ENCODE data around the gene FGF8.

Gene FGF8

DNA sequence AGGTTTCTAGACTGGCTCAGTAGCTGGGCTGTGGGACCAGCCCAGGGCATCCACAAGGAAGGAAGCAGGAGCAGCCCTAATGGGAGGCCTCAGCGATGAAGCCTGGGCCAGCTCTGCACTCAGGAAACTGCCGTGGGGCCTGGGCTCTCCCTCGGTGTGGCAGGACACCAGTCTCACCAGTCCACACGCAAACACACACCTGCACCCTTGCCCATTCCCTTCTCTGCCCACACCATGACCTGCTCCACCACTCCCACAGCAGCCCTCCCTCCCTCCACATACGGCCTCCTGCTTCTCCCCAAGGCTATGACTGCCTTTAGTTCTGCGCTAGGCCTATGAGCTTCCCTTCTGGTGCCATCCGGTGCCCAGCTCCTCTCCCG is 7.1 kb downstream of the FGF8 start:
- no peak for DNase-seq

DNA sequence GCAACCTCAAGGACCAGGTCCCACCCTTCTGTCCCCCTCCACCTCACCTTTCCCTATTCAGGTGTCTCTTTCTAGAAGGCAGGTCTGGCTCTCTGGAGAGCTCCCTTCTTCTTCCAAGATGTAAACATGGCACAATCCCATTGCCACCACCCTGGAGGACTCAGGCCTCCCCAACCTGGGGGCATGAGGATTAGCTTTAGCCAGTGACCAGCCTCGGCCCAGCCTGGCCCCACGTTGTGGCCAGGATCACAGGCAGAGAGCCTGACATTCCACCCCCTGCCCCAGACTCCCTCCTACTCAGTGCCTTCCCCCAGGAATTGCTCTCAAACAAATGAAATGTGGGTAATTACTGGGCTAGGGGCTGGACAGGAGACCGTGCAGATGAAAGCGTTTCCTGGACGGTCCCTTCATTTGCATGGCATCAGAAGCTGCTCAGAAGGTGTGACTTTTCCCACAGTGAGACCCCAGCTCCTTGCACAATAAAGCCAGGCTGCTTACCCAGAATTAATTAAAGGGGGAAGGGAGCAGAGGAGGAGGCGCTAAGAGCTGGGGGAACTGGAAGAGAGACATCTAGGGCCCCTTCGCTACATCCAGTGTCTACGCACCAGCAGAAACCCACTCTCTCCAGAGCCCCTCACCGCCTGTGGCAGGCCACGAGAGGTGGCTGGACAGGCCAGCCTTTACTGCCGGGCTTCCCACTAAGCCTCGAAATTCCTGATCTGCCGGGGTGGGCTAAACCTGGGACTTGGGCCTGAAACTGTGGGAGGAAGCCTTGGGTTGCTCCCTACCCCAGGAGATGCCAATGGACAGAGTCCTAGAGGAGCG is 7.7 kb downstream of the FGF8 start:
- DNase-seq = no peak

DNA sequence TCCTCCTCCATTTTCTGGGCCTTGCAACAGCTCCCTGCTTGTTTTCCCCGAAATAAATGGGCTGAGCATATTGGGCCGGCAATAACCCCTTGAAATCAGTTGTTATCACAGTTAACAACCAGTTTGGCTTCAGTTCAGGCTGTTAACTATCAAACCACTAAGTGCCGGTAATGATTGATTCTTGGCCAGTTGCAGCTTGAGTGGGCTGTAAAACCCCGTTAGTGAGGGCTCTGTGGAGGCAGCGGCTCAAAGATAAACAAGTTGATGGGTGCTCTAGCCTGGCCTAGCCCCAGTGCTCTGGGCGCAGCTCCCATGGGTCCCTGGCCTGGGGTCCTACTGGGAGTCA is 8.3 kb downstream of the FGF8 start:
- no peak for DNase-seq

DNA sequence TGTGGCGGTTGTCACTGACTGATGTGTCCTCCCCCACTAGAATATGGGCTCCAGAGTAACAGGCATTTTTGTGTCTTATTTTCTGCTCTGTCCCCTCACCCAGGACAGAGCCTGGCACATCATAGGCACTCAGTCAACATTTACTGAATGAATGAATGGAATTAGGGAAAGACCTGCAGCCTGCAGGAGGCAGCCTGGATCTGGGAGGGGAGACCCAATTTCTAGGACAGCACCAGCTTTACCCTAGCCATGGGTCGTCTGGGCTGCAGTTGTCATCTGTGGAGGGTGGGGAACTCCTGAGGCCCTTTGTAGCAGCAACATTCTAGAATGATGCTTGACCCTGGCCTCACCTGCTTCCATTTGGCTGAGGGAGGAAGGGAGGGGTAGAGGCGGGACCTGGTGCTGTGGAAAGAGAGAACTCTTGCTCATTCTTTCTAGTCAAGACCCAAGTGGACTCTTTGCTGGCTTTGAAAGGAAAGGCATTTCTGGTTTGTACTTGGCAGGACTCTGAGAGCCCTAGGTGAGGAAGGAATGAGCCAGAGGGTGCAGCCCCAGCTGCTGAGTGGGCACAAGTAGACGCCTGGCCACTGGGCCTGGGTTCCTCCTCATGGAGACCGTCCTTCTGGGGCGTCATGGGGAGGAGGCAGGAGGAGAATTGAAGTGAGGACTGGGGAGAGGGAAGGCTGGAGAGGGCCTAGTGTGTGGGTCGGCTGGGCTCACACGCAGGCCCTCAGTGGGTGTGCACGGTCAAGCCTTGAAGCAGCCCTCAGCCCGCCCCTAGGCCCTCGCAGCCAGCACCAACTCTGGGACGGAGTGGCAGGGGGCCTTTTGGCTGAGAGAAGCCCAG is 8.9 kb downstream of the FGF8 start:
- no peak for DNase-seq

DNA sequence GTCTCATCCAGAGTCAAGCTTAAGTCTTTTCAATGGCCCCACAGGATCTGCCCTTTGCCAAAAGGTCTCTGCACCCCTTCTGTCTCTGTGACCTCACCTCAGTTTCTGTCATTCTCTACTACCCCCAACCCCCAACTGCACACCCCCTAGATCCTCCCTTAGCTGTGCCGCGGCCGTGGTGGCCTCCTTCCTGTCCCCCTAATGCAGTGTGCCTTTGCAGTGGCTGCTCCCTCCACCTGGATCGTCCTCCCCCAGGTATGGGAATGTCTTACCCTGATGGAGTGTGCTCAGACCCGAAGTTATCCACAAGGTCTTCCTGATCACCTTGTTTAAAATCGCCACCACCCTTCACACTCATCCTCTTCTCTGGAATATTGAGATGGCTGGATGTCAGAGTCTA is 9.6 kb downstream of the FGF8 start:
- DNase-seq = no peak

DNA sequence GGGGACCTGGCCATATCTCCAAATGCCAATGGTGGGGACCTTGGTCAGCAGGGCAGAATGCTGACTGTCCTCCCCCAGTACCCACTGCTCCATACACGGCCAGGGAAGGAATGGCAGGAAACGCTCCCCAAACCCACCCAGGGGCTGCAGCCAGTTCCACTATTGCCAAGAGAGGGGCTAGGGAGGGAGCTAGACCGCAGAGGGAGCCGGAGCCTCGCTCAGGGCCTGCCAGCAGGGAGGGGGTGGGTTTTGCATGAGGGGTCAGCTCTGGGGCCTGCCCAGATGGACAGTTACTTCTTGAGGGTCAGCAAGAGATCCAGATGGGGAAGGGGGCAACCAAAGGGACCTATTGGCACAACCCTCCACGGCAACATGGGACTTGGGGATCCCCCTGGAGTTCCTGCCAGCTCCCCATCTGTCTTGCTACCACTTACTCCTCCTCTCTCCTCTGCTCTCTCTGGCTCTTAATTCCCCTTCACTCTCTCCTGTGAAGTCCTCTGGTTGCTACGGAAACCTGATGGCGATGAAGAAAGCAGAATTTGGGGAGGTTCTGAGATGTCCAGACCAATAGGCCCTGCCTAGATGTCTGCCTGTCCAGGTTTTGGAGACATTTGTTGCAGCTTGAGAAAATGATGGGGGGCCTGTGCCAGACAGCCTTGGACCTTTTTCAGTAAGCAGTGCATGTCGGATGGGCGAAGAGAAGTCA is 12.6 kb downstream of the FGF8 start:
- DNase-seq = no peak

DNA sequence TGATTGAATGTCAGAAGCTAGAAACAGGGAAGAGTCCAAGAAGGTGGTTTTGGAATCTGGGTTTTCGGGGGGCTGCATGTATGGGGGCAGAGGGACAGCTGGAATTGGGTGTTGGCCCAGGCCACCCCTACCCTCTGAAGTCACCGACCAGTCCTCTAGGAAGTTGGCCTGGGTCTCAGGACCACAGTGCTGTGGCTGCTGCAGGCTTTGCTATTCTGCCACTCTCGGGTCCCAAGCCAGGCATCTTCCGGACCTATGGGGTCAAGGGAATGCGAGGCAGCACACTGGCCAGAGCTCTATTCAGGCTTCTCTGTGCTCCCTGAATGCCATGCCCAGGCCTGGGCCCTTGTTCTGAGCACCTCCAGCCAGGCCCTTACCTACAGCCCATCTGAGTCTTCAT is 13.2 kb downstream of the FGF8 start:
- DNase-seq = no peak

DNA sequence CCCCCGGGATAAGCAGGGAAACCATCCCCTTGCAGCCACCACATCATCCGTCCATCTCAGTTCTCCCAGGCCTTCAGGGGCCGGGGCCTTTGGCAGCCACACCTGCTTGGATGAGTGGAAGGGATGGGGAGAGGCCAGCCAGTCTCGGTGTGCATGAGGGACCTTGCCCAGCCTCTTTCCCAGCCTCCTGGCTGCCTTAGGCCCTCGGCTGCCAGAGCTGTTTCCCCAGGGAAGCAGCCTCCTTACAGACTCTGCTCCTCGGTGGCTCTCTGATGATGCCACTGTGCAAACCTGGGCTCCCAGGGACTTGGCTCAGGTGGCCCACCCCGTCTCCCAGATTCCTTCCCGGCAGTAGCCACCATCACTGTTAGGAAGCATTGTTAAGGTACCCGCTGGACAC is 14.7 kb downstream of the FGF8 start:
- DNase-seq = no peak

DNA sequence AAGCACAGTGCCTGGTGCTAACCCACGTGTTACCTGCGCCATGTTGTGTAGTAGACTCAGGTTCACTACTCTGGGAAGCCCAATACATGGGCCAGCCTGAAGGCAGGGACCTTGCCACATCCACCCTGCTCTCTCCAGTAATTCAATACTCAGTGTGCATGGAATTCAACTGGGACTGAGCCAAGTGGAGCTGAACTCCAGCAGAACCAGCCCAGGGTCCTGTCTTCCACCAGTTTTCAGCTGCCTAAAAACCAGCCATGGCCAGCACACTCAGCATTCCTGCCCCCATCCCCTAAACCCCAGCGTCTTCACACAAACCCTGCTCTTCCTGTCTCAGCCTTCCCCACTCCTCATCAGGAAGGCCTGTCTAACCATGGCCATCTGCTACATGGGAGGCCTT is 15.4 kb downstream of the FGF8 start:
- DNase-seq = no peak

DNA sequence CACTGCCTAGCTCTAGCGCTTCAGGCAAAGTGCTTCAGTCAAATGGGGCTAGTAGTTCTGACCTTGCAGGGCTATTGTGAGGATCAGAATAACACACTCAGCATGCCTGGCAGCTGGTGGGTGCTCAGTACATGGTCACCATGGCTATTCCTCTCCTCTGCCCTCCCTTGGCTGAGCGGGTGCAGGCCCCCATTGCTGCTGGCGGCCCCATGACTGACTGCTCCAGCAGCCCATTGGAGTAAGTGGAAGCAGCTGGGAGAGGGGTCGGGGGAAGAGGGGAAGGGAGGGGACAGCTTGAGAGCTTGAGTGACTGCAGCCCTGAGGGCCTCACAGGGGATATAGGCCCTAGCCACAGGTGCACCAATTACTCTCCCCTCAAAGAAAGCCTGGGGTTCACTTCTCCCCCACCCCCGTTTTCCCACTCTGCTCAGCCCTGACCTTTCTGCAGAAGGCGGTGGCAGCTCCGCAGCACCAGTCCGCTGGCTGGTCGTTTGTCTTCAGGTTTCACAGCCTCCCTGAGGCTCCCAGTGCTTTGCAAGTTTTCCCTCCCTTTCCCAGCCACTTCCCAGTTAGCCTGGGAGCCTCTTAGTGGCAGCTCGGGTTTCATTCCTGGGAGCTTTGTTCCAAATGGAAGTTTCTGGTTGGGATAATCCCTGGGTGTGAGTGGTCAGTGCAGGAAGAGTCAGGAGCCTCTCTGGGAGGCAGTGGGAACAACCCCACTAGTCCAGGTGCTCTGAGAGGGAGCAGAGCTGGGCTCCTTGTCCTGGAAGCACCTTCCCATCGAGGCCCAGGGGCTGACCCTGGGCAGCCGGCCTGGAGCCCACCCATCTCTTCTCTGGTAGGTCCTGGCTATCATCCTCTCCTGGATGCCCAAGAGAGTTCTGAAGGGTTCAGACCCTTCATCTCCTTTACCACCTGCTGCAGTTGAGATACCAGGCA is 16.3 kb downstream of the FGF8 start:
- DNase-seq = no peak

DNA sequence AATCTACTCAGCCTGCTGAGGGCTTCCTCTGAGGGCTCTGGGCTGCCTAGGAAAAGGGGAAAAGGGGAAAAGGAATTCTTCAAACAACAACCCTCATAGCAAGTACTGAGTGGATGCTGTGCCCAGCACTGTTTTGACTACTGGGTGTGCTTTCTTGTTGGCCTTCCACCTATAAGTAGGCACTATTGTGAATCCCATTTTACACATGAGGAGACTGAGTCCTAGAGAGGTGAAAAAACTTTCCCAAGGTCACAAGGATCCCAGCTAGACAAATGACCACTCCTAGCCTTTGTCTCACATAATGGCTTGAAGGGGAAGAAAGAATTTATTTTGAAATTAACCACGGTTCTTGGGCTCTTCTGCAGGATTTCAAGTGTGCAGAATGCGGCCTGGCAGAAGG is 17.1 kb downstream of the FGF8 start:
- no peak for DNase-seq

DNA sequence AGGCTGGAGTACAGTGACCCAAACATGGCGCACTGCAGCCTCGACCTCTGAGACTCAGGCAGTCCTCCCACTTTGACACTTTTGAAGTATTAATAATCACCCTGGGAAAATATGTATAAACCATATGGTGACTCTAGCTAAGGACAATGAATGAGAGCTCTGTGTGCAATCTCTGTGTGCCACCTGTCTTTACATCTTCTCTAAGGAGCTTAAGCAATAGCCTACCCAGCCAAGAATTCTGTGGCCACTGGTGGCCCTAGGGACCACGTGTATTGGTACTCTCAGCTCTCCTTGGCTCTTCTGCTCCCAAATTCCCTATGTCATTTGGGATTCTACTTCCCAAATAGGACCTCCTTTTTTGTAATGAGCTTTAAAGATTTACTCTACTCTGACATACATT is 23.7 kb downstream of the FGF8 start:
- DNase-seq = no peak

DNA sequence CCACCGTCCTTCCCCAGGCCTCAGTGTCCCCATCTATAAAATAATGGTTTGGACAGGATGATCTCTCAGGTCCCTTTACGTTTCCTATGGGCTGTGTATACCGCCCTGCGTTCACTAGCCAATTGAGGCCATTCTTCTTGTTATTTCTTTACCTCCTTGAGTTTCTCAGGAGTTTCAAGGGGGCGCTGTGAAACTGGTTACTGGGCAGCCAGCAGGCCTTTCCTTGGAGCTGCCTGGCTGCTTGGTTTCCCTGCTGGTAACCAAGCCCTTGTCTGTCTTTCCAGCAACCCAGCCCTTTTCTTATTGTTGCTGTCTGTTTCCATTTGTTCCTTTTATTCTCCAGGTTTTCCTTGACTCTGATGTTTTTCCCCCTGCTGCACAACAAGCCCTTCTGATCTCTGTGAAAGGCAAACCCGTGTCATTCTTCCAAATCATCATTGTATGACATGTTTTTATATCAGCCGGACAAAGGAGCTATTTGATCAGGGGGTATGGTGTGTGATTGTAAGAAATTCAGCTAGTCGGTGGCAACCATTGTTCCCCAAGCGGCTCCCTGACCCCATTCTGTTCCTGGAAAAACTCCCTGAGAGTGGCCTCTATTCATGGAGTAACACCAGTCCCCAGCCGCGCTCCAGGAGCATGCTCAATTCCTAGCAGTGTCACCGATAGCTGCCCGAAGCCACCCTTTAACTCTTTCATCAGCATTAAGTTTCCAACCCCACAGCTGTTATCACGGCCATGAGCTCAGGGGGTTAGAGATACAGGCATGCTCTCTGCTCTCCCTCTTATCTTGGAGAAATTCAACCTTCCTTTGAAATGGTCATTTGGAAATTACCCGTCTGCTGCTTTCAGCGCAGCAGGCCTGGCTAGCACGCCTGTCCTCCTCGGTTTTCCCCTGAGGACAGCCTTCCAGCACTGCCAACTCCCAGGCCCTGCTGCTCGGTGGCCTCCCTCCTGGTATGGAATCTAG is 26.6 kb downstream of the FGF8 start:
- no peak for DNase-seq

DNA sequence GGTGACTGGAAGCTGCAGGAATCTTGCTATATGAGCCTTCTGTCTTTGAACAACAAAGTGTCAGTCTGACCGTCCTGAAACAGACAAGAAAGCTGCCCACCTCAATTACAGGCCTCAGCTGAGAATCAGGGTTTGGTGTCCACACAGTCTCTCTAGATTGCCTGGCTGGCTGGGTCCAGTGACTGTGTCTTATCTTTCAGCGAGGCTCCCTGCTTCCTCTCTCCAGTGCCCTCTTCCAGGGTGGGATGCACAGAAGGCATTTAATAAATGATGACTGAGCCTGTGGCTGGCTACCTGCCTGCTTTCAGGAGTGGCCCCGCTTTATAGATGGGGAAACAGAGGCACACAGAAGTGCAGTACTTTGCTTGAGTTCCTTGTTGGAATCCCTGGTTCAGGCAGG is 27.4 kb downstream of the FGF8 start:
- DNase-seq = no peak

DNA sequence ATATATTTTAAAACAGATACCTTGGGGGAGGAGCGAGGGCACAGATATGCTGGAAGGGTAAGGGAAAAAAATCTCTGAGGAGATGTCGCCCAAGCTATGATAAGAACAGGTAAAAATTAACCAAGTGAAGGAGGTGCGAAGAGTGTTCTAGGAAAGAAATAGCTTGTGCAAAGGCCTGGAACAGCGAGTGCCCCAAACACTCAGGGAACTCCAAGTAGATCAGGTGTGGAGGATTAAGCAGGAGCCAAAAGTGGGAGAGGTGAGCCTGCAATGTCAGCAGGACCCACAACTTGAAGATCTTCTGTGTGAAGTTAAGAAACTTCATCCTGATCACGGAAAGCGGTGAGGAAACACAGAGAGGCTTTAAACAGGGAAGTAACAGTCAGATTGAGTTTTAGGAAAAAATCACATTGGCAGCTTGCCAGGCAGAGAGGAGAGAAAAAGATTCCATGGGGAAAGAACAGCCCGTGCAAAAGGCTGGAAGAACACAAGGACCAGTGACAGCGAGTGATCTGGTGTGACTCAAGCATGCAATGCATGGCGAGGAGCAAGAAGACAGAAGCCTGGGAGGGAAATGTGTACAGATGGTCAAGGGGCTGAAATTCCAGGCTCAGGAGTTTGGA is 30.7 kb downstream of the FGF8 start:
- no peak for DNase-seq

DNA sequence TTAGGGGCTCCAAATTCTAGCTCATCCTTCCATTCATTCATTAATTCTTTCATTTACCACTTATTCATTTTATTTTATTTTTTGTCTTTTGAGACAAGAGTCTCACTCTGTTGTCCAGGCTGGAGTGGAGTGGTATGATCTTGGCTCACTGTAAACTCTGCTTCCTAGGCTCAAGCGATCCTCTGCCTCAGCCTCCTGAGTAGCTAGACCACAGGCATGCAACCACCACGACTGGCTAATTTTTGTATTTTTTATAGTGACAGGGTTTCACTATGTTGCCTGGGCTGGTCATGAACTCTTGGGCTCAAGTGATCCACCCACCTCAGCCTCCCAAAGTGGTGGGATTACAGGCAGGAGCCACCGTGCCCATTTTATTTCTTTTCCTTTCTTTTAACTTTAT is 31.6 kb downstream of the FGF8 start:
- DNase-seq = no peak

DNA sequence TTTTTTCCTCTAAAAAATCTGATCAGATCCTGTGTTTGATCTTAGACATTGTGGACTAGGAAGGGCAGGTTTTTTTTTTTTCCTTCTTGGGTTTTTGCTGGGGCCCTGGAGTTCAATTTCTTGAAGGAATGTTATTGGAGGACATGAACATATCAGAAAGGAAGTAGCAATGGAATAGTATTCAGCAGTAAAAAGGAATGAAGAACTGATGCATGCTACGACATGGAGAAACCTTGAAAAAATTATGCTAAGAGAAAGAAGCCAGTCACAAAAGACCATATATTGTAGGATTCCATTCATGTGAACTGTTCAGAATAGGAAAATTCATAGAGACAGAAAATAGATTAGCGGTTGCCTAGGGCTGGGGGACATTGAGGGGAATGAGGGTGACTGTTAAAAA is 34.0 kb downstream of the FGF8 start:
- no peak for DNase-seq

DNA sequence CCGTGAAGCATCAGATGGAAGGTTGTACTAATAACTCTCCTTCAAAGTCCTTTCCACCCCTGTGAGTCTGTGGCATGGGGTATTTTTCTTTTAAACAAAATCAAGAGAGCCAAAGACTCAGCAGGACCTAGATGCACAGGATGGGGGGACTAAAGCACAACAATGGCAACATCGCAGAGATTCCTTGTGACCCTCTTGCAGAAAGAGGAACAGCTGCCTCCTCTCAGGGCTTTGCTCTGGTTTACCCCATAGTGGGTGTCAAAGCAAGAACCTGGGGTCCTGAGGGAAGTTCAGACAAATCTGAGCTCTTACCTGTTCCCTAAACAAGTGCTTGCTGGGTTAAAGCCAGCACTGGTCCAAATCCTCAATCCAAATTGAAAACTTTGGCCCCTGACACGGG is 39.2 kb downstream of the FGF8 start:
- DNase-seq = no peak

DNA sequence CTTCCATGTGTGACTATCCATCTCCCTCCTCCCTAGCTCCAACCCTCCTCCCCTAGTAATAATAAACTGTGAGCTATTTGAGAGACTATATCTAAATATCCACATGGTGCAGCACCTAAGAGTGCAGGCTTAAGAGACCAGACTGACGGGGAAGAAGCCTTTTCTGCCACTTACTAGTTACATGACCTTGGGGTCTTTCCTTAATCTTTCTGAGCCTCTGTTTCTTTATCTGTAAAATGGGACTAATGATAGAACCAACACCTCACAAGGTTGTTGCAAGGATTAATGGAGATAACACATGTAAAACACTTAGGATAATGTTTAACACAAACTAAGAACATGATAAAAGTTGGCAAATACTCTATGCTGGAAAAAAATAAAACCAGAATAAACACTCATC is 43.8 kb downstream of the FGF8 start:
- DNase-seq = no peak

DNA sequence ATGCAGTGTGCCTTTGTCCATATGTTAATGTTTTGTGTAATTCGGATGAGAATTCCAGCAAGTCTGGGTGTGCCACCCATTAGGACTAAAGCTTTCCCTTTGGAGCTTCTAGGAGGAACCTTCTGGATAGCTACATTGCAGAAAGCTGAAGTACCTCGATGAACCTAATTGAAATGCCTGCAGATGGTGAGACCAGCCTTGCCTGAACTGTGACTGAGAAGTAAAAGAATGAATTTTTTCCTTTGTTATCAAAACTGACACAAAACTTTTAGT is 49.9 kb downstream of the FGF8 start:
- DNase-seq = no peak

All from T1000 (cell line).